PC-3 (cell line): ENCODE measurements around the gene ABTB2.

Experiments used
- CTCF ChIP-seq: fragments of 300-600 bp; sonication (generic); conservative IDR thresholded peaks from 2 replicates; pipeline ENCODE4 v1.5.1; 2017; ENCODE audit warnings: antibody characterized with exemption, low read depth, mild to moderate bottlenecking, low read length
- EZH2 ChIP-seq: fragments of 300-600 bp; sonication (generic); IDR thresholded peaks from one replicate; pipeline ENCODE4 v1.6.1; 2017; ENCODE audit warnings: antibody characterized with exemption, mild to moderate bottlenecking, low read length; ENCODE audit not compliant: unreplicated experiment
- EZH2phosphoT487 ChIP-seq: fragments of 300-600 bp; sonication (generic); IDR thresholded peaks from 2 replicates; pipeline ENCODE4 v1.6.1; 2018; ENCODE audit warnings: mild to moderate bottlenecking, antibody characterized with exemption, low read length, borderline replicate concordance

GRCh38 chr11:34330653-34331052, 27.2 kb downstream of the ABTB2 start:
- no peak for TF ChIP-seq CTCF
- TF ChIP-seq EZH2: no peak
- no peak for TF ChIP-seq EZH2phosphoT487
